Measurements from ENCODE around the gene ST3GAL3.

GRCh38 chr1:43878854-43879253, 171.5 kb downstream of the ST3GAL3 start:
- TF ChIP-seq POLR2AphosphoS5 (IDR thresholded peaks at IDR 0.05; ENCODE audit: borderline replicate concordance, low read depth, low read length) (no peak), EZH2 (IDR thresholded peaks at IDR 0.05) (no peak)
